GM19240 (cell line): Measurements from ENCODE around the gene SH3D19.
"Not testable (repeated sequence)": the region's sequence is repeated elsewhere in the genome, so short reads cannot be mapped to it uniquely, and the experiment has no call there.

Experiments used
- DNase-seq: peaks from one replicate; pipeline ENCODE4 v3.0.0; 2011; ENCODE audit warnings: low spot score; ENCODE audit not compliant: insufficient read length

SH3D19 gene

GRCh38 chr4:151150821-151151580 is 174.4 kb downstream of the SH3D19 start:
- no peak for DNase-seq

GRCh38 chr4:151148261-151148660 is 177.1 kb downstream of the SH3D19 start:
- DNase-seq, result no peak

GRCh38 chr4:151147000-151147399 is 178.4 kb downstream of the SH3D19 start:
- no peak for DNase-seq

- no peak for DNase-seq
These were observed 180.9 kb downstream of the SH3D19 start for GRCh38 chr4:151144329-151145072.

- DNase-seq, result no peak
These were observed 181.6 kb downstream of the SH3D19 start for GRCh38 chr4:151143811-151144210.

- DNase-seq, result no peak
These were observed 182.2 kb downstream of the SH3D19 start for GRCh38 chr4:151143162-151143561.

- DNase-seq, result no peak
These were observed 182.6 kb downstream of the SH3D19 start for GRCh38 chr4:151142758-151143157.

- DNase-seq, result no peak
These were observed 185.6 kb downstream of the SH3D19 start for GRCh38 chr4:151139814-151140213.

GRCh38 chr4:151136048-151136447 is 189.4 kb downstream of the SH3D19 start:
- DNase-seq, result not testable (repeated sequence)

- no peak for DNase-seq
These were observed 192.1 kb downstream of the SH3D19 start for GRCh38 chr4:151133311-151133710.

- no peak for DNase-seq
These were observed 195.6 kb downstream of the SH3D19 start for GRCh38 chr4:151129796-151130195.

GRCh38 chr4:151117371-151117962 is 207.9 kb downstream of the SH3D19 start:
- DNase-seq, result peak; percentile 38

- DNase-seq, result no peak
These were observed 210.4 kb downstream of the SH3D19 start for GRCh38 chr4:151114986-151115385.

- DNase-seq, result no peak
These were observed 211.1 kb downstream of the SH3D19 start for GRCh38 chr4:151114338-151114737.

GRCh38 chr4:151110236-151110635 is 215.2 kb downstream of the SH3D19 start:
- no peak for DNase-seq

- DNase-seq, result no peak
These were observed 218.3 kb downstream of the SH3D19 start for GRCh38 chr4:151107063-151107462.

- DNase-seq, result no peak
These were observed 219.9 kb downstream of the SH3D19 start for GRCh38 chr4:151105454-151106032.

GRCh38 chr4:151104621-151105020 is 220.8 kb downstream of the SH3D19 start:
- no peak for DNase-seq

GRCh38 chr4:151103758-151104157 is 221.6 kb downstream of the SH3D19 start:
- no peak for DNase-seq

- DNase-seq, result no peak
These were observed 224.9 kb downstream of the SH3D19 start for GRCh38 chr4:151100531-151100930.

- DNase-seq, result no peak
These were observed 225.4 kb downstream of the SH3D19 start for GRCh38 chr4:151099976-151100417.
